GM19043 (cell line): ENCODE results near the gene INTU.
"Not testable (repeated sequence)": the region's sequence is repeated elsewhere in the genome, so short reads cannot be mapped to it uniquely, and the experiment has no call there.

Source experiments
- ATAC-seq: cut with Tn5 transposase; IDR thresholded peaks from one replicate; pipeline ENCODE4 v1.9.1; 2021; ENCODE audit warnings: low read depth; ENCODE audit not compliant: unreplicated experiment

INTU gene

GRCh38 chr4:127632420-127633403 is at the start of gene INTU:
TSS of gene INTU (plus strand) at chr4:127632957. CDS start at chr4:127633035, 78 bp downstream.
- ATAC-seq: peak; percentile 99

GRCh38 chr4:127586496-127586895 is 46.3 kb upstream of the INTU start:
- not testable (repeated sequence) for ATAC-seq

GRCh38 chr4:127586922-127587571 is 45.7 kb upstream of the INTU start:
- ATAC-seq: peak; percentile 98

- ATAC-seq: not testable (repeated sequence)
Measured at GRCh38 chr4:127589153-127589552, 43.6 kb upstream of the INTU start.

DNA sequence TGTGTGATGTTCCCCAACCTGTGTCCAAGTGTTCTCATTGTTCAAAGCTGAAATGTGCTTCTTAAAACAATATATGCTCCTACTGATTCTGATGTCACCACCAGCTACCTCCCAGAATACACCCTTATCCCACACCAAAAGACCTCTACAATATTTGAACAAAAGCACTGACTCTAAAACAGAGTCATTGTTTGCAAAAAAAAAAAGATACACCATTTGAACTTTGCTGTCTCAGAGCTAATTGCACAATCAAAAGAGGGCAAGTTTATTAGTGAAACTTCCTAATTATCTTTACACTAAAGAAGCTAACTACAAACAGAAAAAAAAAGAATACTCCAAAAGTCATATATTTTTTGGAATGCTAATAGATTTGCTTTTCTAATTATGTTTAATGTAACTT is 34.1 kb upstream of the INTU start:
- ATAC-seq: no peak

GRCh38 chr4:127601029-127601428 is 31.7 kb upstream of the INTU start:
- no peak for ATAC-seq

DNA sequence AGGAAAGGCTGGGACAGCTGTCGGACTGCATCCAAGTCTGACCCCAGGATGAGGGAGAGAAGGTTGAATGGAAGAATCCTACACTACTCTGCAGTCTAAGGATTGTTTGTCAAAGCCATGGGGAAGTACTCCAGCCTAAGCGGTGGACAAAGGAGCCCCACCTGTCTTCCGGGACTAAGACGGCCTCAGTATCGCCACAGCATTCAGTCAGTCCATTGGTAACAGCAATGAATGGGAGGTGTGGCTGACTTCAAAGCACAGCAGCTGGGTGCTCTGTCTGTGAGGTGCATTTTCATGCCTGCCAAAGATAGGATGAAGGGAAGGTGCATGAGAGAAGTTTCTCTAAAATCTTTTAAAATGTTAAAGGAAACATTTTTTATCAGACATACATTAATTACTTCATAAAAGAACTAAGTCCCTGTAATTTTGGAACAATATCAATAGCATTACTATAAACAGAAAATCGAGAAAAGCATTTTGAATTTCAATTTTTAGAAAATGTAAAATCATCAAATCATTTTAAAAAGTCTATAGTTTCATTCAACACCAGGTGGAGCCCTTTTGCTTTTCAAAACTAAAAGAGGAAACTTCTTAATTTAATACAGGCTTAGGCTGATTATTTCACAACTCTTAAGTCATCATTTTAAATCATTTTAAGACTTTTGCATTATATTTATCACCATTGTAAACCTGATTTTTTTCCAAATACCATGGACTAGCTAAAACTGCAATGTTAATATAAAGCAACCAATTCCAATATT is 27.6 kb upstream of the INTU start:
- no peak for ATAC-seq

GRCh38 chr4:127606823-127607222 is 25.9 kb upstream of the INTU start:
- ATAC-seq: no peak

GRCh38 chr4:127609484-127609883 is 23.3 kb upstream of the INTU start:
- no peak for ATAC-seq

DNA sequence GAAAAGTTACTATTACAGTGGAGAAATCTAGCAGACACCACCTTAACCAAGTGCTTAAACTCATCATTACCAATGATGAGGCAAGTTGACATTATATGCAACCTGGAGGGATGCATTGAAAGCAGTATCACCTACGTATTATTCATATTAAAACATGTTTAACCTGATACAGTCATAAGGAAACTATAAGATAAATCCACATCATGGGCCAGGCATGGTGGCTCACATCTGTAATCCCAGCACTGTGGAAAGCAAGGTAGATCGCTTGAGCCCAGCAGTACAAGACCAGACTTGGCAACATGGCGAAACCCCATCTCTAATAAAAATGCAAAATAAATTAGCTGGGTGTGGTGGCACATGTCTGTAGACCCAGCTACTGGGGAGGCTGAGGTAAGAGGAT is 22.3 kb upstream of the INTU start:
- ATAC-seq: no peak

GRCh38 chr4:127616898-127617297 is 15.9 kb upstream of the INTU start:
- ATAC-seq: no peak

DNA sequence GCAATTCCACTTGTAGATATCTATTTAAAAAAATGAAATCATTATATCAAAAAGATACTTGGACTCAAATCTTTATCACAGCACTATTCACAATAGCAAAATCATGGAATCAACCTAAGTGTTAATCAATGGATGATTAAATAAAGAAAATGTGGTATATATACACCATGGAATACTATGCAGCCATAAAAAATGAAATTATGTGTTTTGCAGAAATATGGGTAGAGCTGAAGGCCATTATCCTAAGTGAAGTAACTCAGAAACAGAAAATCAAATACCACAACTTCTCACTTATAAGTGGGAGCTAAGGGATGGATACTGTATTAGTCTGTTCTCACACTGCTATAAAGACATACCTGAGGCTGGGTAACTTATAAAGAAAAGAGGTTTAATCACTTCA is 14.3 kb upstream of the INTU start:
- ATAC-seq: no peak

GRCh38 chr4:127622621-127622920 is 10.2 kb upstream of the INTU start:
- no peak for ATAC-seq

GRCh38 chr4:127622921-127623796 is 9.6 kb upstream of the INTU start:
- peak; percentile 56 for ATAC-seq

- no peak for ATAC-seq
Measured at GRCh38 chr4:127623797-127624083, 9.0 kb upstream of the INTU start.

DNA sequence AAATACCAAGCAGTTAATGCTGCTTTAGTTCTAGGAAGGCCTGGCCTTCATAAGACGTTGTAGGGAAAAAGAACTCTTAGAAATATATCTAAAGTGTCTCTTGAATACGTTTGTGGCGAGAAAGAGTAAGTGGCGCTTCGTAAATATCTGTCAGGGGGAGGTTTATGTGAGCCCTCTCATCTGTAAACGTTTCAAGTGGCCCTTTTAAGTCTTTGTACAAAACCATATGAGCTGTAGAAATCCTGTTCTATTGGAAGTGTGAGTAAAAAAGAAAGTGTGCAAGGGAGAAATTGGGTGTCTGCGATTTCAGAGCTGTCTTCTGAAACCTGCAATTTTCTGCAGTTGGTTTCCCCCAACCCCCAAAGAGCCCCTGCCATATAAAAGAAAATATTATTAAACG is 8.6 kb upstream of the INTU start:
- no peak for ATAC-seq

- no peak for ATAC-seq
Measured at GRCh38 chr4:127629371-127629770, 3.4 kb upstream of the INTU start.

DNA sequence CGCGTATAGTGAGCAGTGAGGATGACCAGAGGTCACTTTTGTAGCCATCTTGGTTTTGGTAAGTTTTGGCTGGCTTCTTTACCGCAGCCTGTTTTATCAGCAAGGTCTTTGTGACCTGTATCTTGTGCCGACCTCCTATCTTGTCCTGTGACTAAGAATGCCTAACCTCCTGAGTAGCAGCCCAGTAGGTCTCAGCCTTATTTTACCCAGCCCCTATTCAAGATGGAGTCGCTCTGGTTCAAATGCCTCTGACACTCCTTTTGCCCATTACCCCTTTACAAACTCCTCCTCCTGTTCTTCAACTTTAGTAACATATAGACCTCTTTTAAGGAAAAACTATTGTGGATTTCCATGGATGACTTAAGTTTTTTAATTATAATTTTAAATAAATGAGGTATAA is 2.6 kb upstream of the INTU start:
- no peak for ATAC-seq

- ATAC-seq: no peak
Measured at GRCh38 chr4:127631420-127631819, 1.3 kb upstream of the INTU start.

DNA sequence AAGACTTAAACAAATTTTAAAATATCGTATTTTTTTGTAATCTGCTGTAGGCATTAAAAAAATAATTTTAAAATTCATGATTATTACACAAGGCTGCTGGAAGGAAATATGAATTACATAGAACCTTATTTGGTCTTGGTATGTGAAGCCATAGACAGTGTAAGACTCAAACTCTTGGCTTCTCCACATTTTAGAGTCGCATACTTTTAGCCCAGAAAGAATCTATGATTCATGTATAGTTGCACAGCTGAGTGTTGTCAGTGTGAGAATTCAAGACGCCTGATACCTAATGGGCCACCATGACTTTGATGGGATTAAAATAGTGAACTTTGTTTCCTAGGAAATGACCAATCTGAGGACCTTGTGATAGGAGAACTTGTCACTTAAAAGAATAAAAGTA is 1.4 kb downstream of the INTU start:
- ATAC-seq: no peak

- ATAC-seq: no peak
Measured at GRCh38 chr4:127641524-127641923, 8.8 kb downstream of the INTU start.
